K562 (cell line): Measurements from ENCODE around the gene TPX2. TPM values are rescaled to one million over a fixed set of nuclear protein-coding genes. Genes with fewer than 3 reads are reported as not detected.
A peak's percentile ranks its signal among the peaks of the same experiment; 100 is the strongest.

Source experiments
- ATAC-seq: fragments of 200-7000 bp; cut with Tn5 transposase; 3 replicates; pipeline ENCODE4 v1.9.1; 2020; ENCODE audit warnings: moderate library complexity
- BruUV-seq: library from RNA; stranded (reverse); fragments of 400-500 nt; replicated peaks from 2 replicates; lab custom pipeline; 2021; lab: Mats Ljungman, UMichigan
- CTCF ChIA-PET: fragments of 300-600 bp; formaldehyde crosslinking; extraction: SDS; loops from one replicate; lab custom pipeline; 2021; ENCODE audit warnings: low intra/inter-chr PET ratio; lab: Yijun Ruan, JAX
- POLR2A ChIA-PET: fragments of 300-600, 350-650 bp; sonication (Branson Sonifier 250); formaldehyde crosslinking; extraction: SDS; loops from one replicate; lab custom pipeline; 2021; ENCODE audit warnings: antibody characterized with exemption, inconsistent platforms; lab: Yijun Ruan, JAX
- DNase-seq, 4 experiments: peaks; one replicate each; pipeline versions ENCODE4 v3.0.0 to v3.0.0-alpha.2; 2011 to 2018; ENCODE audit warnings: low spot score in 3 of 4, mixed read lengths in 3 of 4; ENCODE audit errors: extremely low read depth in 1 of 4
- FAIRE-seq: peaks from 2 replicates; lab custom pipeline; 2011; peaks lifted over from hg19 to GRCh38; lab: Jason Lieb, UNC
- H2AFZ ChIP-seq: 2 replicates; pipeline ENCODE4 v1.6.0; 2011; ENCODE audit warnings: low read depth, low read length, control low read depth, inconsistent platforms
- H3K27ac ChIP-seq: fragments of 200-600 bp; 3 replicates; pipeline ENCODE4 v1.8.0; 2011; ENCODE audit warnings: low read depth, mild to moderate bottlenecking, control low read depth, inconsistent platforms, low read length, moderate library complexity, mixed read lengths; ENCODE audit errors: extremely low read depth
- H3K27me3 ChIP-seq, 2 experiments: fragments of 300-600 bp in 1 of 2; 2 replicates in 1 of 2; 3 replicates in 1 of 2; pipeline versions ENCODE4 v1.6.0 to v1.8.0; 2011; ENCODE audit warnings: inconsistent platforms in 2 of 2, low read length in 2 of 2, mild to moderate bottlenecking in 1 of 2, mixed read lengths in 1 of 2, moderate library complexity in 1 of 2; ENCODE audit not compliant: control insufficient read depth in 2 of 2, insufficient read depth in 2 of 2
- H3K36me3 ChIP-seq: fragments of 300-600 bp; 3 replicates; pipeline ENCODE4 v1.8.0; 2011; ENCODE audit warnings: mild to moderate bottlenecking, low read length, inconsistent platforms; ENCODE audit not compliant: control insufficient read depth, insufficient read depth
- H3K4me1 ChIP-seq, 2 experiments: fragments of 200-600 bp in 1 of 2; replicated peaks in 1 of 2; 2 replicates in 1 of 2; 3 replicates in 1 of 2; pipeline versions ENCODE4 v1.5.1 to v1.8.0; 2011; ENCODE audit warnings: inconsistent platforms in 2 of 2, low read length in 2 of 2, mild to moderate bottlenecking in 1 of 2, mixed read lengths in 1 of 2, moderate library complexity in 1 of 2; ENCODE audit not compliant: control insufficient read depth in 2 of 2, insufficient read depth in 2 of 2
- H3K4me2 ChIP-seq: 2 replicates; pipeline ENCODE4 v1.6.1; 2011; ENCODE audit warnings: low read length, control low read depth, inconsistent platforms, mixed read lengths; ENCODE audit not compliant: insufficient read depth
- H3K4me3 ChIP-seq: fragments of 200-600 bp; sonication (generic), shearing (Covaris generic); 2 replicates; pipeline ENCODE4 v1.5.1; 2016; ENCODE audit warnings: control low read depth, inconsistent platforms
- H3K79me2 ChIP-seq: fragments of 200-600 bp; 3 replicates; pipeline ENCODE4 v1.8.0; 2011; ENCODE audit warnings: low read length, inconsistent platforms; ENCODE audit not compliant: control insufficient read depth, insufficient read depth
- H3K9ac ChIP-seq, 2 experiments: 2 replicates each; pipeline versions ENCODE4 v1.6.0 to v1.6.1; 2011; ENCODE audit warnings: low read depth in 2 of 2, low read length in 2 of 2, control low read depth in 1 of 2, inconsistent platforms in 1 of 2, mild to moderate bottlenecking in 1 of 2, mixed read lengths in 1 of 2; ENCODE audit not compliant: insufficient read depth in 1 of 2
- H3K9me1 ChIP-seq: one replicate; pipeline ENCODE4 v1.6.0; 2011; ENCODE audit warnings: inconsistent platforms, mild to moderate bottlenecking, low read length, moderate library complexity; ENCODE audit not compliant: control insufficient read depth, insufficient read depth
- H3K9me3 ChIP-seq: replicated peaks from 2 replicates; pipeline ENCODE4 v1.5.1; 2011; ENCODE audit warnings: low read depth, low read length, inconsistent platforms; ENCODE audit not compliant: control insufficient read depth, insufficient read depth
- H4K20me1 ChIP-seq: replicated peaks from 2 replicates; pipeline ENCODE4 v1.6.1; 2011; ENCODE audit warnings: low read length, inconsistent platforms, mixed read lengths; ENCODE audit not compliant: control insufficient read depth, insufficient read depth
- CREM ChIP-seq: IDR thresholded peaks from 2 replicates; pipeline ENCODE4 v1.6.1; 2014; ENCODE audit warnings: antibody characterized with exemption, low read depth
- ESRRA ChIP-seq: fragments of 450-650 bp; IDR thresholded peaks from 2 replicates; pipeline ENCODE4 v1.6.1; 2014; ENCODE audit warnings: low read depth, mild to moderate bottlenecking, moderate library complexity, borderline replicate concordance
- FOSL1 ChIP-seq: fragments of 200-800 bp; sonication (Bioruptor generic); conservative IDR thresholded peaks from 2 replicates; pipeline ENCODE4 v1.6.1; 2016; ENCODE audit warnings: missing genetic modification characterization, missing compliant biosample characterization
- IRF2 ChIP-seq: sonication (generic); formaldehyde crosslinking; IDR thresholded peaks from 2 replicates; pipeline ENCODE4 v1.8.1; 2022; ENCODE audit warnings: mild to moderate bottlenecking, missing genetic modification reagents
- JUND ChIP-seq, 2 experiments: IDR thresholded peaks; 2 replicates in 1 of 2; 3 replicates in 1 of 2; pipeline ENCODE4 v1.6.1; 2011; ENCODE audit warnings: borderline replicate concordance in 2 of 2, low read depth in 2 of 2, low read length in 2 of 2, improper control_type of control experiment in 1 of 2, missing biosample characterization in 1 of 2, missing genetic modification characterization in 1 of 2, missing genetic modification reagents in 1 of 2
- KDM4B ChIP-seq, 2 experiments: fragments of 450-650 bp in 1 of 2; sonication (generic) in 1 of 2; IDR thresholded peaks; 2 replicates each; pipeline ENCODE4 v1.6.1; 2016 to 2017; ENCODE audit warnings: borderline replicate concordance in 2 of 2, antibody characterized with exemption in 1 of 2, low read depth in 1 of 2, mild to moderate bottlenecking in 1 of 2
- NR2C2 ChIP-seq, 2 experiments: fragments of 200-800 bp in 1 of 2; sonication (Bioruptor generic) in 1 of 2; sonication (generic) in 1 of 2; formaldehyde crosslinking in 1 of 2; IDR thresholded peaks; 2 replicates each; pipeline versions ENCODE4 v1.6.1 to v1.8.0; 2016 to 2022; ENCODE audit warnings: mild to moderate bottlenecking in 1 of 2, missing compliant biosample characterization in 1 of 2, missing genetic modification characterization in 1 of 2, missing genetic modification reagents in 1 of 2
- ZBTB17 ChIP-seq: fragments of 450-650 bp; formaldehyde crosslinking; IDR thresholded peaks from 2 replicates; pipeline ENCODE4 v1.4.0; 2020; ENCODE audit warnings: mild to moderate bottlenecking
- ZFP36 ChIP-seq: fragments of 150-350 bp; IDR thresholded peaks from 2 replicates; pipeline ENCODE4 v1.6.1; 2018; ENCODE audit warnings: low read length, low read depth; ENCODE audit not compliant: partially characterized antibody
- WGBS: fragments of 100-300 bp; shearing (Covaris generic); methylation state at CpG from one replicate; pipeline ENCODE4 v1.1.6; 2016; ENCODE audit warnings: low coverage, mixed read lengths; ENCODE audit not compliant: insufficient coverage; ENCODE audit errors: missing lambda C conversion rate; 5-methylcytosine and 5-hydroxymethylcytosine counted together
- in situ Hi-C: fragments of 300-500 bp; cut with MboI; formaldehyde crosslinking; loops from 4 replicates; pipeline ENCODE4 v1.15.0; 2018; ENCODE audit warnings: inconsistent platforms, mixed read lengths
- intact Hi-C: fragments of 100-400 bp; cut with micrococcal nuclease; formaldehyde crosslinking; loops from 2 replicates; pipeline ENCODE4 v1.14.2; 2022
- polyA plus RNA-seq, 8 experiments: library from polyadenylated mRNA; depleted of rRNA in 4 of 8; stranded (reverse) in 5 of 8; unstranded in 3 of 8; fragments of >200 nt; fragmentation: Nextera tagmentation in 2 of 8; fragmentation: Illumina TruSeq in 1 of 8; extraction: Ambion mirVana in 2 of 8; extraction: Trizol in 1 of 8; gene quantifications; 2 replicates each; pipeline versions ENCODE4 v1.2.1 to v1.2.3, GENCODE V29; 2011 to 2014; ENCODE audit warnings: inconsistent platforms in 1 of 8, missing spikeins in 1 of 8
- total RNA-seq, 7 experiments: library from RNA; depleted of rRNA in 6 of 7; stranded (reverse); fragments of >200 nt in 6 of 7; fragmentation: Illumina TruSeq in 2 of 7; extraction: Trizol in 2 of 7; gene quantifications; 2 replicates each; pipeline versions ENCODE4 v1.2.1 to v1.2.3, GENCODE V29; 2011 to 2021; ENCODE audit warnings: low replicate concordance in 1 of 7
- TF ChIP-seq, protein P1 (sequence below): fragments of 450-650 bp; IDR thresholded peaks from 2 replicates; pipeline ENCODE4 v1.6.1; 2017; ENCODE audit warnings: antibody characterized with exemption, mild to moderate bottlenecking
- TF ChIP-seq, protein P2 (sequence below), 2 experiments: fragments of 450-650 bp in 1 of 2; sonication (generic) in 1 of 2; formaldehyde crosslinking in 1 of 2; IDR thresholded peaks in 1 of 2; conservative IDR thresholded peaks in 1 of 2; 2 replicates each; pipeline versions ENCODE4 v1.6.1 to v1.8.1; 2016 to 2023; ENCODE audit warnings: mild to moderate bottlenecking in 2 of 2, moderate library complexity in 2 of 2, inconsistent platforms in 1 of 2, missing genetic modification reagents in 1 of 2
- TF ChIP-seq, protein P3 (sequence below): IDR thresholded peaks from 2 replicates; pipeline ENCODE4 v1.6.1; 2011; ENCODE audit not compliant: insufficient read length; ENCODE audit errors: extremely low read depth

TPX2 gene
- total and polyA plus RNA-seq, 9 of the 15 experiments (the other 6 are each of a cell fraction or from before 2014, with no cell fraction given) = 48.0 to 241 (median 133) TPM

DNA sequence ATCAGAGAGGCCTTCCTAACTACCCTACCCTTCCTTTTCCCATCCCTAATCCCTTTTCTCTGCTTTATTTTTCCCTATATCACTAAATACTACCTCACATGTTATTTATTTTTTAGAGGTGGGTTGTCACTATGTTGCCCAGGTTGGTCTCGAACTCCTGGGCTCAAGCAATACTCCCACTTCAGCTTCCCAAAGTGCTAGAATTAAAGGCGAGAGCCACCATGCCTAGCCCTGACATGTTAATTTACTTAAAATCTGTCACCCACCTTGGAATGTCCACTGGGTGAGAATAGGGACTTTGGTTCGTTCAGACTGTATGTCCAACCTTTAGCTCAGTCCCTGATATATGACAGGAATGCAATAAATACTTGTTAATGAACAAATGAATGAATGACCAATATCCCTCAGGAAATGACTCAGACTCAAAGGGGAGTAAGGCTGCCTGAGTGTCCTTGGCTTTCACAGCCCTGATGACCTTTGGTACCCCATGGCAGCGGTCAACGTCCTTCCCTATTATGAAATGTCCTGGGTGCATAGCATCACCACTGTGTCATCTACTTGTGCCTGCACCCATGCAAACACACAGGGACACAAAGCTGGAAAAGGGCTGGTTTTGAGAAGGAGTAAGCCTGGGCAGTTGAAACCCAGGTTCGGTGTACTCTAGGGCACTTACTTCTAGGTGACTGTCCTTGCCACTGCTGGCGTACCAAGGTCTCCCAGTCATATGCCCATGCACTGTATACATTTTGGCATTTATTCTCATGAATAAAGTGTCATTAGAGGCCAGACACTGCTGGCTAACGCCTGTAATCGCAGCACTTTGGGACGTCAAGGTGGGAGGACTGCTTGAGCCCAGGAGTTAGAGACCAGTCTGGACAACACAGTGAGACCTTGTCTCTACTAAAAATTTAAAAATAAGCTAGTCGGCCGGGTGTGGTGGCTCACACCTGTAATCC is 43.0 kb upstream of the TPX2 start:
- Histone ChIP-seq H3K27me3 (no peaks in the 10 kb centered on the region), H3K4me1 (peaks cover 38 to 79% of the 10 kb centered on the region in 2 experiments), H2AFZ (no peak overlapping the region), H3K9me1 (no peaks in the 10 kb centered on the region), H3K79me2 (peaks cover 96% of the 10 kb centered on the region), H3K27ac (peak overlapping the region; percentile 59), H3K9me3 (no peaks in the 10 kb centered on the region), H4K20me1 (0 out of 2 replicates have a peak, but pooled peaks cover 3% of the 10 kb centered on the region), H3K4me3 (no peak overlapping the region), H3K9ac (peak overlapping the region in 1 of 2 experiments; percentile 13; a peak in 2 of 4 replicates), H3K36me3 (peaks cover 84% of the 10 kb centered on the region), H3K4me2 (peak overlapping the region; percentile 20; the same call in 1 of the 2 replicates)
- POLR2A ChIA-PET = interaction anchor here (0.7 to 1.9 kb wide), 9 partner anchors 9 to 151 kb away, joined by 3 to 9 read pairs (median 4); partner anchors contain the start of gene BCL2L1
- intact Hi-C loops = no loop called here
- peak in 1 of 4 experiments; percentile 12 for DNase-seq
- CTCF ChIA-PET = no interaction called here
- no peak for ATAC-seq
- no TSS peak for BruUV-seq
- no peak for FAIRE-seq
- WGBS = 83% methylated on average over 12 of the region's 12 CpGs
- in situ Hi-C loops = no loop called here
- peak; percentile 44; the same call in 1 of the 2 replicates for TF ChIP-seq FOSL1 (tag)
- TF ChIP-seq, protein P1, sequence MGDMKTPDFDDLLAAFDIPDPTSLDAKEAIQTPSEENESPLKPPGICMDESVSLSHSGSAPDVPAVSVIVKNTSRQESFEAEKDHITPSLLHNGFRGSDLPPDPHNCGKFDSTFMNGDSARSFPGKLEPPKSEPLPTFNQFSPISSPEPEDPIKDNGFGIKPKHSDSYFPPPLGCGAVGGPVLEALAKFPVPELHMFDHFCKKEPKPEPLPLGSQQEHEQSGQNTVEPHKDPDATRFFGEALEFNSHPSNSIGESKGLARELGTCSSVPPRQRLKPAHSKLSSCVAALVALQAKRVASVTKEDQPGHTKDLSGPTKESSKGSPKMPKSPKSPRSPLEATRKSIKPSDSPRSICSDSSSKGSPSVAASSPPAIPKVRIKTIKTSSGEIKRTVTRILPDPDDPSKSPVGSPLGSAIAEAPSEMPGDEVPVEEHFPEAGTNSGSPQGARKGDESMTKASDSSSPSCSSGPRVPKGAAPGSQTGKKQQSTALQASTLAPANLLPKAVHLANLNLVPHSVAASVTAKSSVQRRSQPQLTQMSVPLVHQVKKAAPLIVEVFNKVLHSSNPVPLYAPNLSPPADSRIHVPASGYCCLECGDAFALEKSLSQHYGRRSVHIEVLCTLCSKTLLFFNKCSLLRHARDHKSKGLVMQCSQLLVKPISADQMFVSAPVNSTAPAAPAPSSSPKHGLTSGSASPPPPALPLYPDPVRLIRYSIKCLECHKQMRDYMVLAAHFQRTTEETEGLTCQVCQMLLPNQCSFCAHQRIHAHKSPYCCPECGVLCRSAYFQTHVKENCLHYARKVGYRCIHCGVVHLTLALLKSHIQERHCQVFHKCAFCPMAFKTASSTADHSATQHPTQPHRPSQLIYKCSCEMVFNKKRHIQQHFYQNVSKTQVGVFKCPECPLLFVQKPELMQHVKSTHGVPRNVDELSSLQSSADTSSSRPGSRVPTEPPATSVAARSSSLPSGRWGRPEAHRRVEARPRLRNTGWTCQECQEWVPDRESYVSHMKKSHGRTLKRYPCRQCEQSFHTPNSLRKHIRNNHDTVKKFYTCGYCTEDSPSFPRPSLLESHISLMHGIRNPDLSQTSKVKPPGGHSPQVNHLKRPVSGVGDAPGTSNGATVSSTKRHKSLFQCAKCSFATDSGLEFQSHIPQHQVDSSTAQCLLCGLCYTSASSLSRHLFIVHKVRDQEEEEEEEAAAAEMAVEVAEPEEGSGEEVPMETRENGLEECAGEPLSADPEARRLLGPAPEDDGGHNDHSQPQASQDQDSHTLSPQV = peak; percentile 69
- peak; percentile 59; the same call in 1 of the 2 replicates for TF ChIP-seq CREM
- no peak for TF ChIP-seq ZBTB17 (CRISPR knock-in tag)
- TF ChIP-seq, protein P2, sequence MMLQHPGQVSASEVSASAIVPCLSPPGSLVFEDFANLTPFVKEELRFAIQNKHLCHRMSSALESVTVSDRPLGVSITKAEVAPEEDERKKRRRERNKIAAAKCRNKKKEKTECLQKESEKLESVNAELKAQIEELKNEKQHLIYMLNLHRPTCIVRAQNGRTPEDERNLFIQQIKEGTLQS (IDR thresholded peaks at IDR 0.05) = peak; percentile 71
- TF ChIP-seq, protein P2 (CRISPR knock-in tag; conservative IDR thresholded peaks at IDR 0.05) = no peak
- peak; percentile 61; the same call in 1 of the 2 replicates for TF ChIP-seq ESRRA
- TF ChIP-seq, protein P3, sequence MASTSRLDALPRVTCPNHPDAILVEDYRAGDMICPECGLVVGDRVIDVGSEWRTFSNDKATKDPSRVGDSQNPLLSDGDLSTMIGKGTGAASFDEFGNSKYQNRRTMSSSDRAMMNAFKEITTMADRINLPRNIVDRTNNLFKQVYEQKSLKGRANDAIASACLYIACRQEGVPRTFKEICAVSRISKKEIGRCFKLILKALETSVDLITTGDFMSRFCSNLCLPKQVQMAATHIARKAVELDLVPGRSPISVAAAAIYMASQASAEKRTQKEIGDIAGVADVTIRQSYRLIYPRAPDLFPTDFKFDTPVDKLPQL = no peak
- no peak; a peak in 1 of 4 replicates for TF ChIP-seq KDM4B (IDR thresholded peaks at IDR 0.05; ENCODE audit: borderline replicate concordance in 2 of 2, low read depth in 1 of 2)
- no peak for TF ChIP-seq IRF2 (CRISPR knock-in tag)
- no peak for TF ChIP-seq ZFP36
- peak; percentile 47; the same call in 1 of the 2 replicates for TF ChIP-seq JUND (IDR thresholded peaks at IDR 0.05; ENCODE audit: borderline replicate concordance, low read depth, low read length)
- peak; percentile 20; the same call in 1 of the 3 replicates for TF ChIP-seq JUND (tag; IDR thresholded peaks at IDR 0.05; ENCODE audit: borderline replicate concordance, low read depth, low read length)
- TF ChIP-seq NR2C2 (CRISPR knock-in tag; IDR thresholded peaks at IDR 0.05) = no peak
- peak; percentile 39; the same call in 1 of the 2 replicates for TF ChIP-seq NR2C2 (tag; IDR thresholded peaks at IDR 0.05)
